H1 (cell line): Measurements from ENCODE around the gene CATSPERD. TPM values are rescaled to one million over a fixed set of nuclear protein-coding genes. Genes with fewer than 3 reads are reported as not detected.

Experiments
- CBX8 ChIP-seq: fragments of 300-800, 300-1000 bp; sonication (generic); IDR thresholded peaks from 2 replicates; pipeline ENCODE4 v1.7.1; 2016; ENCODE audit warnings: low read depth, low read length, borderline replicate concordance
- E2F6 ChIP-seq: IDR thresholded peaks from 2 replicates; pipeline ENCODE4 v1.6.1; 2012; ENCODE audit warnings: inconsistent platforms
- FOSL1 ChIP-seq: IDR thresholded peaks from 2 replicates; pipeline ENCODE4 v1.6.1; 2011; ENCODE audit warnings: mild to moderate bottlenecking, low read depth, low read length, moderate library complexity; ENCODE audit not compliant: insufficient read depth
- HDAC6 ChIP-seq: IDR thresholded peaks from one replicate; pipeline ENCODE4 v1.7.1; 2012; ENCODE audit warnings: low read depth, mild to moderate bottlenecking, inconsistent platforms, low read length, moderate library complexity
- JUND ChIP-seq: IDR thresholded peaks from 2 replicates; pipeline ENCODE4 v1.6.1; 2011; ENCODE audit warnings: mild to moderate bottlenecking, improper control_type of control experiment, low read length
- KDM4A ChIP-seq: IDR thresholded peaks from one replicate; pipeline ENCODE4 v1.7.1; 2012; ENCODE audit warnings: low read depth, mild to moderate bottlenecking, moderate library complexity, low read length, inconsistent platforms; ENCODE audit not compliant: severe bottlenecking
- NRF1 ChIP-seq: IDR thresholded peaks from 2 replicates; pipeline ENCODE4 v1.6.1; 2011; ENCODE audit warnings: mild to moderate bottlenecking, low read depth, low read length, improper control_type of control experiment
- PHF8 ChIP-seq: fragments of 200-600 bp; sonication (generic); conservative IDR thresholded peaks from 2 replicates; pipeline ENCODE4 v1.7.1; 2012; ENCODE audit warnings: low read depth, mild to moderate bottlenecking, inconsistent platforms, low read length, moderate library complexity
- POLR2A ChIP-seq, 2 experiments: IDR thresholded peaks; 1 replicate in 1 of 2; 2 replicates in 1 of 2; pipeline ENCODE4 v1.6.1; 2011; ENCODE audit warnings: low read depth in 2 of 2, low read length in 2 of 2, mild to moderate bottlenecking in 2 of 2; ENCODE audit errors: control extremely low read depth in 1 of 2
- POU5F1 ChIP-seq: IDR thresholded peaks from 2 replicates; pipeline ENCODE4 v1.6.1; 2011; ENCODE audit warnings: low read depth, mild to moderate bottlenecking, low read length, moderate library complexity
- RAD21 ChIP-seq, 2 experiments: IDR thresholded peaks in 1 of 2; conservative IDR thresholded peaks in 1 of 2; 2 replicates each; pipeline ENCODE4 v1.6.1; 2011; ENCODE audit warnings: low read depth in 2 of 2, low read length in 2 of 2, improper control_type of control experiment in 1 of 2, inconsistent platforms in 1 of 2, mild to moderate bottlenecking in 1 of 2, moderate library complexity in 1 of 2
- RBBP5 ChIP-seq: IDR thresholded peaks from 2 replicates; pipeline ENCODE4 v1.7.1; 2012; ENCODE audit warnings: low read depth, mild to moderate bottlenecking, inconsistent platforms, low read length, moderate library complexity, borderline replicate concordance
- SP2 ChIP-seq: IDR thresholded peaks from 2 replicates; pipeline ENCODE4 v1.6.1; 2012; ENCODE audit warnings: mild to moderate bottlenecking, low read length, inconsistent platforms
- SRF ChIP-seq: IDR thresholded peaks from 2 replicates; pipeline ENCODE4 v1.6.1; 2011; ENCODE audit warnings: mild to moderate bottlenecking, low read depth, low read length, moderate library complexity
- SUZ12 ChIP-seq: fragments of 200-600 bp; sonication (generic); IDR thresholded peaks from 2 replicates; pipeline ENCODE4 v1.6.1; 2012; ENCODE audit warnings: mild to moderate bottlenecking, inconsistent platforms, low read length, moderate library complexity, mixed read lengths
- TAF1 ChIP-seq: IDR thresholded peaks from 2 replicates; pipeline ENCODE4 v1.6.1; 2011; ENCODE audit warnings: mild to moderate bottlenecking, low read depth, low read length
- TAF7 ChIP-seq: optimal IDR thresholded peaks from 2 replicates; pipeline ENCODE3; 2011; ENCODE audit warnings: low read depth, mild to moderate bottlenecking, inconsistent platforms, low read length, moderate library complexity, borderline replicate concordance
- TBP ChIP-seq: IDR thresholded peaks from 2 replicates; pipeline ENCODE4 v1.6.1; 2011; ENCODE audit warnings: low read depth, low read length, improper control_type of control experiment
- TCF12 ChIP-seq: IDR thresholded peaks from 2 replicates; pipeline ENCODE4 v1.6.1; 2011; ENCODE audit warnings: low read depth, mild to moderate bottlenecking, low read length
- ZNF274 ChIP-seq: IDR thresholded peaks from 2 replicates; pipeline ENCODE4 v1.7.0; 2012; ENCODE audit warnings: low read length, borderline replicate concordance; ENCODE audit errors: extremely low read depth
- polyA plus RNA-seq, 7 experiments: library from polyadenylated mRNA; depleted of rRNA in 3 of 7; stranded (reverse) in 5 of 7; unstranded in 2 of 7; fragments of >200 nt in 5 of 7; fragments of 200-250 nt in 2 of 7; gene quantifications; 1 replicate in 5 of 7; 2 replicates in 1 of 7; 4 replicates in 1 of 7; pipeline versions ENCODE4 v1.2.1 to v1.2.3, GENCODE V29; 2011 to 2013; ENCODE audit warnings: missing spikeins in 2 of 7, mixed read lengths in 2 of 7
- total RNA-seq: library from RNA; stranded (reverse); fragmentation: NEBNext Ultra II Directional; extraction: Animal tissue kit (Norgen Biotek cat#: 25700); gene quantifications from 2 replicates; pipeline ENCODE4 v1.2.1, GENCODE V29; 2021
- TF ChIP-seq, protein P1 (sequence below), 3 experiments: IDR thresholded peaks; 1 replicate in 2 of 3; 2 replicates in 1 of 3; pipeline versions ENCODE4 v1.5.1 to v1.6.1; 2011; ENCODE audit warnings: low read length in 3 of 3, mild to moderate bottlenecking in 3 of 3, inconsistent platforms in 2 of 3, low read depth in 1 of 3, moderate library complexity in 1 of 3; ENCODE audit not compliant: insufficient read depth in 1 of 3; ENCODE audit errors: control extremely low read depth in 1 of 3

Gene CATSPERD
- total and polyA plus RNA-seq, 2 of the 8 experiments (the other 6 are each of a cell fraction or from before 2014, with no cell fraction given), result 0.12 TPM; not detected in 1

DNA sequence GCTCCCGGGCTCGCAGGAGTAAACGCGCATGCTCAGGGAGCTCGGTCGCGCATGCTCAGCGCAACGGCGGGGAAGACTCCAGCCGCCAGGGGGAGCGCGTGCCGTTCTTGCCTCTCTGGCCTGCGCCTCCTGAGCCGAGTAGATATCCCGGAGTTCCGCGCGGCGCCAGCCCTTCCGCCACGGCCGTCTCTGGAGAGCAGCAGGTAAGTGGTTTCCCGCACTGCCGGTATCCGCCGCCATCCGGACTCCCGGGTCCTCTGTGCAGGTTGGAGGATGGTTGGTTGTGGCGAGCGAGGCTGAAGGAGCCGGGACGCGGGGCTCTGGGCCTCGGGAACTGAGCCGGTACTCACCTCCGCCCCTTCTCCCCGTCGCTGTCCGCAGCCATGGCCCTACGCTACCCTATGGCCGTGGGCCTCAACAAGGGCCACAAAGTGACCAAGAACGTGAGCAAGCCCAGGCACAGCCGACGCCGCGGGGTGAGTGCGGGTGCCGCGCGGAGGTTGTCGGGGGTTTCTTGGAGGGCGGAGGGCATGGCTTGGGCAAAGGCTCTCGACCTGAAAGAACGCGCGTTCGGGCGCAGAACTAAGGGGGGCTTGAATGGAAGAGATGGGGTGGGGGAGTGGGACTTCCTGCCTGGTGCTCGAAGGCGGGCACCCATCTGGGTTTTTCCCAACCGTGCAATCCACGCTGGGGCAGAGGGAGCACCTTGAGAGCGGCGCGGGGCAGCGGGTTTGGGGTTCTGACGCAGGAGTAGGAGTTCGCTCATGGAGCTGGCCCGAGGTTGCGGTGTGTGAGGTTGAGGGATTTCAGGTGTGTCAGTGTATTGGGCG, 30.1 kb upstream of the CATSPERD start, which contains the start of gene RPL36 (continued):
- no peak for TF ChIP-seq CBX8
- TF ChIP-seq TAF1, result peak; percentile 100
- TF ChIP-seq ZNF274, result no peak
- no peak for TF ChIP-seq SUZ12
- peak; percentile 99 for TF ChIP-seq PHF8
- no peak for TF ChIP-seq RBBP5
- TF ChIP-seq HDAC6, result no peak
- no peak for TF ChIP-seq POU5F1
- no peak for TF ChIP-seq SRF
- TF ChIP-seq TAF7, result peak; percentile 99
- TF ChIP-seq FOSL1, result no peak
- peak; percentile 27 to 33; a peak in 3 of 4 replicates for TF ChIP-seq RAD21 (IDR thresholded peaks at IDR 0.05 in 1 of 2, conservative IDR thresholded peaks at IDR 0.05 in 1 of 2; ENCODE audit: low read depth in 2 of 2, low read length in 2 of 2)
- TF ChIP-seq NRF1, result peak; percentile 96
- TF ChIP-seq, protein P1, sequence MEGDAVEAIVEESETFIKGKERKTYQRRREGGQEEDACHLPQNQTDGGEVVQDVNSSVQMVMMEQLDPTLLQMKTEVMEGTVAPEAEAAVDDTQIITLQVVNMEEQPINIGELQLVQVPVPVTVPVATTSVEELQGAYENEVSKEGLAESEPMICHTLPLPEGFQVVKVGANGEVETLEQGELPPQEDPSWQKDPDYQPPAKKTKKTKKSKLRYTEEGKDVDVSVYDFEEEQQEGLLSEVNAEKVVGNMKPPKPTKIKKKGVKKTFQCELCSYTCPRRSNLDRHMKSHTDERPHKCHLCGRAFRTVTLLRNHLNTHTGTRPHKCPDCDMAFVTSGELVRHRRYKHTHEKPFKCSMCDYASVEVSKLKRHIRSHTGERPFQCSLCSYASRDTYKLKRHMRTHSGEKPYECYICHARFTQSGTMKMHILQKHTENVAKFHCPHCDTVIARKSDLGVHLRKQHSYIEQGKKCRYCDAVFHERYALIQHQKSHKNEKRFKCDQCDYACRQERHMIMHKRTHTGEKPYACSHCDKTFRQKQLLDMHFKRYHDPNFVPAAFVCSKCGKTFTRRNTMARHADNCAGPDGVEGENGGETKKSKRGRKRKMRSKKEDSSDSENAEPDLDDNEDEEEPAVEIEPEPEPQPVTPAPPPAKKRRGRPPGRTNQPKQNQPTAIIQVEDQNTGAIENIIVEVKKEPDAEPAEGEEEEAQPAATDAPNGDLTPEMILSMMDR (IDR thresholded peaks at IDR 0.05; ENCODE audit: control extremely low read depth in 1 of 3, insufficient read depth in 1 of 3, low read depth in 1 of 3, low read length in 3 of 3), result peak; percentile 93 to 100 (median 99)
- TF ChIP-seq POLR2A (IDR thresholded peaks at IDR 0.05; ENCODE audit: control extremely low read depth in 1 of 2, low read depth in 2 of 2, low read length in 2 of 2), result peak; percentile 97 to 99
- TF ChIP-seq KDM4A, result no peak
- peak; percentile 98 for TF ChIP-seq TBP
- TF ChIP-seq E2F6, result no peak
- TF ChIP-seq JUND, result peak; percentile 50; the same call in 1 of the 2 replicates
- TF ChIP-seq SP2, result peak; percentile 57; the same call in 1 of the 2 replicates
- no peak for TF ChIP-seq TCF12
